HepG2 (cell line): ENCODE measurements around the gene SPI1. TPM values are rescaled to one million over a fixed set of nuclear protein-coding genes. Genes with fewer than 3 reads are reported as not detected.

Experiments used
- ARNT2 ChIP-seq: sonication (generic); formaldehyde crosslinking; IDR thresholded peaks from 2 replicates; pipeline ENCODE4 v1.8.0; 2022; ENCODE audit warnings: mild to moderate bottlenecking, low read depth, missing genetic modification reagents, moderate library complexity
- CBX5 ChIP-seq: sonication (generic); formaldehyde crosslinking; IDR thresholded peaks from 2 replicates; pipeline ENCODE4 v1.4.0; 2020; ENCODE audit warnings: missing genetic modification reagents, borderline replicate concordance
- CCDC6 ChIP-seq: sonication (generic); formaldehyde crosslinking; IDR thresholded peaks from 2 replicates; pipeline ENCODE4 v1.8.1; 2022; ENCODE audit warnings: mild to moderate bottlenecking, missing genetic modification reagents, moderate library complexity
- E2F1 ChIP-seq: sonication (generic); formaldehyde crosslinking; IDR thresholded peaks from 2 replicates; pipeline ENCODE4 v1.5.0; 2020; ENCODE audit warnings: missing genetic modification reagents
- EP300 ChIP-seq, 3 experiments: sonication (generic) in 1 of 3; formaldehyde crosslinking in 1 of 3; IDR thresholded peaks; 2 replicates each; pipeline versions ENCODE4 v1.5.1 to v1.6.1; 2011 to 2020; ENCODE audit warnings: low read depth in 2 of 3, low read length in 2 of 3, borderline replicate concordance in 1 of 3, improper control_type of control experiment in 1 of 3, mild to moderate bottlenecking in 1 of 3, missing genetic modification reagents in 1 of 3, moderate library complexity in 1 of 3
- ERF ChIP-seq: IDR thresholded peaks from 2 replicates; pipeline ENCODE4 v1.6.1; 2018; ENCODE audit warnings: missing biosample characterization, missing genetic modification reagents
- HNF4G ChIP-seq, 2 experiments: sonication (generic) in 1 of 2; formaldehyde crosslinking in 1 of 2; IDR thresholded peaks; 2 replicates each; pipeline versions ENCODE4 v1.4.0 to v1.6.1; 2011 to 2020; ENCODE audit warnings: borderline replicate concordance in 2 of 2, low read depth in 2 of 2, mild to moderate bottlenecking in 2 of 2, low read length in 1 of 2, missing genetic modification reagents in 1 of 2, moderate library complexity in 1 of 2
- MAZ ChIP-seq, 2 experiments: sonication (generic) in 1 of 2; formaldehyde crosslinking in 1 of 2; IDR thresholded peaks; 2 replicates each; pipeline versions ENCODE4 v1.5.0 to v1.6.1; 2012 to 2020; ENCODE audit warnings: low read depth in 2 of 2, mild to moderate bottlenecking in 2 of 2, borderline replicate concordance in 1 of 2, improper control_type of control experiment in 1 of 2, low read length in 1 of 2, missing genetic modification reagents in 1 of 2, moderate library complexity in 1 of 2
- NAIF1 ChIP-seq: sonication (generic); formaldehyde crosslinking; IDR thresholded peaks from 2 replicates; pipeline ENCODE4 v1.5.0; 2020; ENCODE audit warnings: mild to moderate bottlenecking, missing genetic modification reagents, borderline replicate concordance
- NR2F2 ChIP-seq: IDR thresholded peaks from 2 replicates; pipeline ENCODE4 v1.6.1; 2012; ENCODE audit warnings: low read depth, inconsistent platforms, borderline replicate concordance
- ZBTB7B ChIP-seq: sonication (generic); formaldehyde crosslinking; IDR thresholded peaks from 2 replicates; pipeline ENCODE4 v1.4.0; 2020; ENCODE audit warnings: missing genetic modification reagents
- ZFP90 ChIP-seq: sonication (generic); formaldehyde crosslinking; IDR thresholded peaks from 2 replicates; pipeline ENCODE4 v1.8.0; 2022; ENCODE audit warnings: missing genetic modification reagents, mild to moderate bottlenecking, inconsistent platforms, borderline replicate concordance
- ZNF264 ChIP-seq: sonication (generic); formaldehyde crosslinking; IDR thresholded peaks from 2 replicates; pipeline ENCODE4 v1.4.0; 2020; ENCODE audit warnings: missing genetic modification reagents
- ZNF317 ChIP-seq: sonication (generic); formaldehyde crosslinking; IDR thresholded peaks from 2 replicates; pipeline ENCODE4 v1.5.0; 2020; ENCODE audit warnings: mild to moderate bottlenecking, missing genetic modification reagents
- ZNF639 ChIP-seq: conservative IDR thresholded peaks from 2 replicates; pipeline ENCODE4 v1.6.1; 2018; ENCODE audit warnings: missing genetic modification reagents
- ZNF773 ChIP-seq: sonication (generic); formaldehyde crosslinking; IDR thresholded peaks from 2 replicates; pipeline ENCODE4 v1.4.0; 2020; ENCODE audit warnings: missing genetic modification reagents, borderline replicate concordance
- polyA plus RNA-seq, 8 experiments: library from polyadenylated mRNA; depleted of rRNA in 3 of 8; stranded (reverse) in 7 of 8; unstranded in 1 of 8; fragments of >200 nt; fragmentation: Illumina TruSeq in 4 of 8; extraction: Trizol in 4 of 8; gene quantifications; 2 replicates each; pipeline versions ENCODE4 v1.2.1 to v1.2.3, GENCODE V29; 2011 to 2016; ENCODE audit warnings: low read depth in 4 of 8, missing spikeins in 1 of 8, mixed read lengths in 1 of 8; ENCODE audit not compliant: insufficient read depth in 1 of 8
- total RNA-seq, 5 experiments: library from RNA; depleted of rRNA; stranded (reverse); fragments of >200 nt; fragmentation: Illumina TruSeq; extraction: Trizol; gene quantifications; 2 replicates each; pipeline ENCODE4 v1.2.3, GENCODE V29; 2016; ENCODE audit warnings: low read depth in 1 of 5
- TF ChIP-seq, protein P1 (sequence below), 2 experiments: IDR thresholded peaks; 2 replicates each; pipeline ENCODE4 v1.6.1; 2011 to 2012; ENCODE audit warnings: low read length in 2 of 2, borderline replicate concordance in 1 of 2, low read depth in 1 of 2, mild to moderate bottlenecking in 1 of 2, moderate library complexity in 1 of 2
- TF ChIP-seq, protein P2 (sequence below): IDR thresholded peaks from 2 replicates; pipeline ENCODE4 v1.6.1; 2016; ENCODE audit warnings: control low read depth

The SPI1 gene
- total and polyA plus RNA-seq, 2 of the 13 experiments (the other 11 are each of a cell fraction or from before 2014, with no cell fraction given) = not detected

DNA sequence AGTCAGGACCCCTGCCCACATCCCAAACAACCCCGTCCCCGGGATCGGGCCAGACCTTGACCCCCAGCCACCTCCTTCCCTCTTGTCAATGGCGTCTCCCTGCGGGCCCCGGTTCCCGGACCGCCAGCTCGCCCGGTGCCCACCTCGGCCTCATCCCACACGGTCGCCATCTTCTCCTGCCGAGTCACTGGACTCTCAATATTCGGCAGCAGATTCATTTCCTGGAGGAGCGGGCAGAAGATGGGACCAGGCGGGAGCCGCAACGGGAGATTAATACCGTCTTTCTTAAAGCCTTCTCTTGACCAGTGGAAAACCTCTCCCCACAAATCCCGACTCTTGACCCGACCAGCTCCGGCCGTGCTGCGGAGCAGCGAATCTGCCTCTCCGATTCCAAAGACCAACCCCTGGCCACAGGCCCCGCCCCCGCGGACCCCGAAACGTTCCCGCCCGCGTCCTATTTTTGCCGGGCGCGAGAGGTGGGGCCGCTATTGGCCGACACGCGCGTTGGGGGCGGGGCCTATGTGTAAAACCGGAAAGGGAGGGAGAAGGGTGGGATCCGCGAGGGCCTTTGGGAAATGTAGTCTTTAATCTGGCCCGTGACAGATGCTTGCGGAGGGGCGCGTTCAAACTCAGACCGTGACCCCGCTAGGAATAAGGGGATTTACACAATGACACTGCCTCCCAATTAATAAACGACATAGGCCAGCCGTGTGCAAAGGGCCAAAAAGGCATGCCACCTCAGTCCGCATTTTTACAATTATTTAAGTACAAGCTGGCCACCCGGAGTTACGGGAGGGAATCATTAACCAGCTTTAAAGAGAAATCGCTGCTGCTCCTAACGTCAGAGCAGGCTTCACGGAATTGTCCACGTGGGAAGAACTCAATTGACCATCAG is 48.0 kb upstream of the SPI1 start, which contains the start of gene PSMC3 (continued):
- TF ChIP-seq E2F1 (CRISPR knock-in tag) = peak; percentile 99
- no peak for TF ChIP-seq NAIF1
- TF ChIP-seq NR2F2 = peak; percentile 20; the same call in 1 of the 2 replicates
- TF ChIP-seq ZFP90 (CRISPR knock-in tag) = 0 out of 2 replicates have a peak, but pooled peaks have one; percentile 9
- peak; percentile 14; the same call in 1 of the 2 replicates for TF ChIP-seq CCDC6
- peak; percentile 57; the same call in 1 of the 2 replicates for TF ChIP-seq ZNF264 (CRISPR knock-in tag)
- TF ChIP-seq ARNT2 = no peak; the same call in 1 of the 2 replicates
- TF ChIP-seq, protein P1, sequence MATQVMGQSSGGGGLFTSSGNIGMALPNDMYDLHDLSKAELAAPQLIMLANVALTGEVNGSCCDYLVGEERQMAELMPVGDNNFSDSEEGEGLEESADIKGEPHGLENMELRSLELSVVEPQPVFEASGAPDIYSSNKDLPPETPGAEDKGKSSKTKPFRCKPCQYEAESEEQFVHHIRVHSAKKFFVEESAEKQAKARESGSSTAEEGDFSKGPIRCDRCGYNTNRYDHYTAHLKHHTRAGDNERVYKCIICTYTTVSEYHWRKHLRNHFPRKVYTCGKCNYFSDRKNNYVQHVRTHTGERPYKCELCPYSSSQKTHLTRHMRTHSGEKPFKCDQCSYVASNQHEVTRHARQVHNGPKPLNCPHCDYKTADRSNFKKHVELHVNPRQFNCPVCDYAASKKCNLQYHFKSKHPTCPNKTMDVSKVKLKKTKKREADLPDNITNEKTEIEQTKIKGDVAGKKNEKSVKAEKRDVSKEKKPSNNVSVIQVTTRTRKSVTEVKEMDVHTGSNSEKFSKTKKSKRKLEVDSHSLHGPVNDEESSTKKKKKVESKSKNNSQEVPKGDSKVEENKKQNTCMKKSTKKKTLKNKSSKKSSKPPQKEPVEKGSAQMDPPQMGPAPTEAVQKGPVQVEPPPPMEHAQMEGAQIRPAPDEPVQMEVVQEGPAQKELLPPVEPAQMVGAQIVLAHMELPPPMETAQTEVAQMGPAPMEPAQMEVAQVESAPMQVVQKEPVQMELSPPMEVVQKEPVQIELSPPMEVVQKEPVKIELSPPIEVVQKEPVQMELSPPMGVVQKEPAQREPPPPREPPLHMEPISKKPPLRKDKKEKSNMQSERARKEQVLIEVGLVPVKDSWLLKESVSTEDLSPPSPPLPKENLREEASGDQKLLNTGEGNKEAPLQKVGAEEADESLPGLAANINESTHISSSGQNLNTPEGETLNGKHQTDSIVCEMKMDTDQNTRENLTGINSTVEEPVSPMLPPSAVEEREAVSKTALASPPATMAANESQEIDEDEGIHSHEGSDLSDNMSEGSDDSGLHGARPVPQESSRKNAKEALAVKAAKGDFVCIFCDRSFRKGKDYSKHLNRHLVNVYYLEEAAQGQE (IDR thresholded peaks at IDR 0.05; ENCODE audit: borderline replicate concordance in 1 of 2, low read depth in 1 of 2, low read length in 2 of 2) = no peak
- TF ChIP-seq, protein P2, sequence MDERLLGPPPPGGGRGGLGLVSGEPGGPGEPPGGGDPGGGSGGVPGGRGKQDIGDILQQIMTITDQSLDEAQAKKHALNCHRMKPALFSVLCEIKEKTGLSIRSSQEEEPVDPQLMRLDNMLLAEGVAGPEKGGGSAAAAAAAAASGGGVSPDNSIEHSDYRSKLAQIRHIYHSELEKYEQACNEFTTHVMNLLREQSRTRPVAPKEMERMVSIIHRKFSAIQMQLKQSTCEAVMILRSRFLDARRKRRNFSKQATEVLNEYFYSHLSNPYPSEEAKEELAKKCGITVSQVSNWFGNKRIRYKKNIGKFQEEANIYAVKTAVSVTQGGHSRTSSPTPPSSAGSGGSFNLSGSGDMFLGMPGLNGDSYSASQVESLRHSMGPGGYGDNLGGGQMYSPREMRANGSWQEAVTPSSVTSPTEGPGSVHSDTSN = no peak
- TF ChIP-seq CBX5 (CRISPR knock-in tag) = no peak
- TF ChIP-seq ZNF317 = peak; percentile 52; the same call in 1 of the 2 replicates
- peak; percentile 63; the same call in 1 of the 2 replicates for TF ChIP-seq ZNF773 (CRISPR knock-in tag)
- peak; percentile 3; the same call in 1 of the 2 replicates for TF ChIP-seq HNF4G (IDR thresholded peaks at IDR 0.05; ENCODE audit: borderline replicate concordance, low read depth, low read length)
- TF ChIP-seq HNF4G (CRISPR knock-in tag; IDR thresholded peaks at IDR 0.05; ENCODE audit: borderline replicate concordance, low read depth) = peak; percentile 32; the same call in 1 of the 2 replicates
- TF ChIP-seq ZBTB7B (CRISPR knock-in tag) = peak; percentile 74
- TF ChIP-seq ERF (CRISPR knock-in tag) = peak; percentile 29; the same call in 1 of the 2 replicates
- peak in 1 of 2 experiments; percentile 46; a peak in 2 of 4 replicates for TF ChIP-seq EP300 (IDR thresholded peaks at IDR 0.05; ENCODE audit: low read depth in 2 of 2, low read length in 2 of 2)
- no peak for TF ChIP-seq EP300 (CRISPR knock-in tag; IDR thresholded peaks at IDR 0.05; ENCODE audit: borderline replicate concordance)
- peak; percentile 29; the same call in 1 of the 2 replicates for TF ChIP-seq MAZ (IDR thresholded peaks at IDR 0.05; ENCODE audit: borderline replicate concordance, low read depth, low read length)
- no peak; the same call in 1 of the 2 replicates for TF ChIP-seq MAZ (CRISPR knock-in tag; IDR thresholded peaks at IDR 0.05; ENCODE audit: low read depth)
- peak; percentile 51 for TF ChIP-seq ZNF639 (CRISPR knock-in tag)
